ENCODE measurements around the gene NRTN. TPM values are rescaled to one million over a fixed set of nuclear protein-coding genes. Genes with fewer than 3 reads are reported as not detected.

Gene NRTN, protein sequence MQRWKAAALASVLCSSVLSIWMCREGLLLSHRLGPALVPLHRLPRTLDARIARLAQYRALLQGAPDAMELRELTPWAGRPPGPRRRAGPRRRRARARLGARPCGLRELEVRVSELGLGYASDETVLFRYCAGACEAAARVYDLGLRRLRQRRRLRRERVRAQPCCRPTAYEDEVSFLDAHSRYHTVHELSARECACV
- total RNA-seq, result 0.21 and 0.24 TPM in 2 replicates

DNA sequence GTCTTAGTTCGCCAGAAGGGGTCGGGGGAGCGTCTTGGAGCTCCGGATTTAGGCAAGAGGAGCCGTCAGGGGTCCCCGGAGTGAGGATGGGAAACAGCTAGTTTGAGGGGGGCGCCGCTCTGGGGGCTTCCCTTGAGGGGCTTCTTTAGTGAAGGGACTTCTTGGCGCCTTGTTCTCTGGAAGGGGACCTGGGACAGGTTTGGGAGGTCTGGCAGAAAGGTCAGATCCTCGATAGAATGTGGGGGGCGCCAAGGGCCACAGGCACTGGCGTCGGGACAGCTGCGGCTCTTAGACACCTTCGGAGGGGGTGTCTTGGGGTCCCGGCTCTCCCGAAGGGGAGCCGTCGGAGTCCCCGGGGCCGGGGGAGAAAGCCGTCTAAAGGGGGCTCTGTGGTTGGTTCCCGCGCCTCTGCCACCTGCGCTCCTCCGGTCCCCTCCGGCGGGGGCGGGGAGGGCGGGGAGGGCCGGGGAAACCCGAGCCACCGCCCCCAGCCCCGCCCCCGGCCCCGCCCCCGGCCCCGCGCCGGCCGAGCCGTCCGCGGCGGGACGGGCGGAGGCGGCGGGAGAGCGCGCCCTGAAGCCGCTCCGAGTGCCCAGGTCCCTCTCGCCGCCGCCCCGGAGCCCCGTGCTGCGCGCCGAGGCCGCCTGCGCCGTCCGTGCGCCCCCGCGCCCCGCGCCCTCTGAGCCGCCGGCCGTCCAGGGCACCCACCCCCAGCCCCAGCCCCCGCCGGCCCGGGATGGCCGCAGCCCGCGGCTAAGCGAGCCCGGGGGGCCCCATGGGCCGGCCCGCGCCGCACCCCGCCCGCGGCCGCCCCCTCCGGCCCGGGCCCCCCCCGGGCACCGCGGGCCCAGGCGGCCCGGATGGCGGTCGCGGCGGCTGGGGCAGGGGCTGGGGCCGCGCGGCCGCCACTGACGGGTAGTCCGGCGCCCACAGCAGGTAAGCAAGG lies at the start of gene NRTN:
Gene NRTN, plus strand, starts transcription at position 552 of the 946 bp plus-strand sequence. CDS start 19,099 bp downstream, outside the sequence.

DNA sequence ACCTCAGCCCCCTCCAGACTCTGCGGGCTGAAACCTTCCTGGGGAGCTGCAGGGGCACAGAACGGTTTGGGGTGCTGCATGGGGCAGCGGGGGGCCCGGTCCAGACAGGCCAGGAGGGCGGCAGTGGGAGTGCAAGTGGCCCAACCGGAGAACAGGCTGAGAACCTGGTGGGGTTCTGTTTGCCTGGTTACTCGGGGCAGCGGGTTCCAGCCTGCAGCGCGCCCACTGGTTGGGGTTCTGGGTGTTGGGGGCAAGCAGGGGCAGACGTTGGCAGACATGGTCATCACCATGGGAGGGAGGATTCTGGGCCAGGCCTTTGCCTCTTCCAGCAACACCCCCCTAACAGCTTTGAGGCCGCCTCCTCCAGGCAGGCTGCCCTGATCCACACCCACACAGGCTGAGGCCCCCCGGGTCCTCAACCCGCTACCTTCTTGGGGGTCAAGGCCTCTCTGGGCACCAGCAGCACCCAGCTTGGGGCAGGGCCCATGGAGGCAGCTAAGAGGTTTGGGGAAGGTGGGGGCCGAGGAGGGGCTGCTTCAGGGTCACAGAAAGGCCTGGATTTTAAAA lies 20.2 kb upstream of the NRTN start, which contains the start of gene PRR22:
Gene PRR22, minus strand, starts transcription at position 166 of the 567 bp plus-strand sequence. Its CDS starts 86 bp downstream, at position 80.

DNA sequence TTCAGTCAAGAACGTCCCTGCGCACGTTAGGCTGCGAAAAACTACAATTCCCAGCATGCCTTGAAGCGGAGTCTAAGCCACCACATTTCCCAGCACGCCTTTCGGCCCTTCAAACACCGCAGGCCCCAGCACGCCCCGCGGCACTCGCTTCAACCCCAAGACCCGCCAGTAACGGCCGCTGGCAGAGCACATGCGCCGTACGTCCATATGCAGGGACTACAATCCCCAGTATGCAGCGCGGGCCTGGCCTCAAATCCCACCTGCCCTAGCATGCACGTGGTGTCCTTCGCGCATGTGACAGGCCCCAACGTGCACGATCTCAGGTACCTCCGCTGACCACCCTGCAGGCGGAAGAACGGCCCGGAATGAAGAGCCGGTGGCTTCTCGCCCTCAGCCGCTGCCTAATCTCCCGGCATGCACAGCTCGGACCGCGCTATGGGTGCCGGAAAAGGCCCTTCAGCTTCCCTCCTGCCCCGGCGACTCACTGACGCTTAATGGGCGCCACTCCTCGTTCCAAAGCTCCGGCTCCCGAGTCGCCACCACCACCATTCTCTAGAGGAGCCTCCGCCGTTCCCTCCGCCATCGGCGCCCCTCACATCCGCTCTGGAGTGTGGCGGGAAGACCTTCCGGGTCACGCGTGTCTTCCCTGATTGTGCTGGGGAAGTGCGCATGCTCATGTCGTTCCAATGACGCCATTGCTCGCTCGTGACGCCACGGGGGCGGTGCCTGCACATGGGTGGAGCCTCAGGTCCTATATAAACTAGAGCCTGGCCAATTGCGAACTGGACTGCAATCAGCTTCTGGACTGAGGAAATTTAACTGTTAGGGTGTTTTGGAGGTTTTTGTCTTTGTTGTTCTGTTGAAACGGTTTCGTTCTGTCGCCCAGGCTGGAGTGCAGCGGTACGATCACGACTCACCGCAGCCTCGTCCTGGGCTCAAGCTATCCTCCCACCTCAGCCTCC lies 14.0 kb upstream of the NRTN start, which contains the start of gene DUS3L:
Gene DUS3L, minus strand, starts transcription at position 605 of the 962 bp plus-strand sequence. Its CDS starts 22 bp downstream, at position 583.

DNA sequence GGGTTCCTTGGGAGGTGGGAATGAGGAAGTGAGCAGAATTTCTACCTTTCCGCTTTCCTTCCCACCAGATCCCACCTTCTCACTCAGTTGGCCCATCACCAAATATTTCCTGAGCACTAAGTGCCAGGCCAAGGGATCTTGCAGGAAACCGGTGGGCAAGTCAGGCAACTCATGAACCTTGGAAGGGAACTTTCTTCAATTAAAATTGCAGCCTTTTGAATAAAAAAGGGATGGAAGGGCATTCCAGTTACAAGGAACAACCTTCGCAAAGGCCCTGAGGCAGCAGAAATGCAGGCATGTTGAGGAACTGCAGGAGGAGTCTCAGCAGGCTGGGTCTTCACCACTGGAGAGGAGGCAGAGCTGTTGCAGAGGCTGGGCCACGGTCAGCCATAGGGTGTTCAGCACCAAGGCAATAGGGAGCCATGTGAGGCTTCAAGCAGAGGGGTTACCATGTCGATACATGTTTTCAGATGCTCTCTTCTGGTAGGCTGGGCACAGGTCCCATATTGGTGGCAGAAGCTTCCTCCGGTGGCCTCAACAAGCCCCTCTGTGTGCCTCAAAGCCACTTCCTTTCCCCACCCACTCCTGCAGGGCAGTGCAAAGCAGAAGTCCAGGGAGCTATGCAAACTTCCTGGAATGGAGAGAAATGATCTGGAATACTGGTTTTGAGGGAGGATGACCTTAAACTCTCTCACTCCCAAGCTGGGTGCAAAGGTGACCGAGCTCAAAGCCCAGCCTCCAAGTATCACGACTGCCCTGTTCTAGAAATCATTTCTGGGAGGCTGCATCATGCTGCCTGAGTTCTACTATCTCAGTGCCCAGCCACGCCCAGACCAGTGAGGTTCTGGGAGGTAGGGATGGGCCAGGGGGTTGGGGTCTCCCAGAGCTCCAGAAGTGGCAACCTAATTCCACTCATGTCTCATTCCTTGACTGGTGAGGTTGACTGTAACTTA lies 34.5 kb downstream of the NRTN start, which contains the start of gene FUT6:
Gene FUT6, minus strand, starts transcription at position 638 of the 953 bp plus-strand sequence. CDS start 7,135 bp downstream, outside the sequence.

DNA sequence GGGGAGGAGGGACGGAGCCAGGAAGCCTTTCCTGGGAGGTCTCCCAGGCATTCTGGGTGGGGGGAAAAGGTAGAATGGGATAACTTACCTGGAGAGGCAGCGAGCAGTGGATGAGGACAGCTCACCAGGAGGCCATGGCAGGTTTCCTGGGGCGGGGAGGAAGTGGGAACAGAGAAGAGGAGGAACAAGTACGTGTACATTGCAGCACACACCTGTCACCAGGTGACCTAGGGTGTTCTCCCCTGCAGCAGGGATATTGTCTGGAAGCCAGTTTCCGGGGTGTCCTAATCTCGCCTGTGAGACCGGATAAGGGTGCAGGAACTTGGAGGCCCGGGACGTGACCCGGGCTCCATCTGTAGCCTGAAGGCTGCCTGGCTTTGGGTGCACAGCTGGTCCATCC lies 46.4 kb downstream of the NRTN start, which contains the start of gene FUT3:
Gene FUT3, minus strand, starts transcription at position 148 of the 400 bp plus-strand sequence.

Other genes with a start within 250 kb of the NRTN start
- gene TINCR, start 237.1 kb upstream of the NRTN start, total RNA-seq, result 3.2 and 14.9 TPM in 2 replicates
- gene SAFB2, start 182.3 kb upstream of the NRTN start, total RNA-seq, result 15.2 and 17.7 TPM in 2 replicates
- 31.6 and 36.7 TPM in 2 replicates for gene SAFB, start 182.0 kb upstream of the NRTN start, total RNA-seq
- 31.5 and 31.8 TPM in 2 replicates for gene MICOS13, start 124.6 kb upstream of the NRTN start, total RNA-seq
- 14.5 and 19.3 TPM in 2 replicates for gene HSD11B1L, start 124.0 kb upstream of the NRTN start, total RNA-seq
- 601 and 1,423 TPM in 2 replicates for gene RPL36, start 114.8 kb upstream of the NRTN start, total RNA-seq
- gene LONP1, start 84.9 kb upstream of the NRTN start, total RNA-seq, result 137 and 179 TPM in 2 replicates
- not detected in 2 replicates for gene CATSPERD, start 84.4 kb upstream of the NRTN start, total RNA-seq
- gene PRR22, start 20.3 kb upstream of the NRTN start, total RNA-seq, result 0.48 TPM in 1 of 2 replicates, not detected in the other
- gene DUS3L, start 13.9 kb upstream of the NRTN start, total RNA-seq, result 41.2 and 42.0 TPM in 2 replicates
- gene FUT6, start 34.6 kb downstream of the NRTN start, total RNA-seq, result under 0.01 and 2.8 TPM in 2 replicates
- 7.5 and 12.1 TPM in 2 replicates for gene FUT3, start 46.4 kb downstream of the NRTN start, total RNA-seq
- not detected in 2 replicates for gene FUT5, start 65.5 kb downstream of the NRTN start, total RNA-seq
- gene NDUFA11, start 98.7 kb downstream of the NRTN start, total RNA-seq, result 317 and 329 TPM in 2 replicates
- gene VMAC, start 99.8 kb downstream of the NRTN start, total RNA-seq, result 3.1 and 6.2 TPM in 2 replicates
- 6.5 and 8.5 TPM in 2 replicates for gene CAPS, start 109.2 kb downstream of the NRTN start, total RNA-seq
- 28.6 and 28.7 TPM in 2 replicates for gene RANBP3, start 173.1 kb downstream of the NRTN start, total RNA-seq